GM23338 (cell line): Measurements from ENCODE around the gene FOXJ2. TPM values are rescaled to one million over a fixed set of nuclear protein-coding genes. Genes with fewer than 3 reads are reported as not detected.
"Not testable (repeated sequence)": the region's sequence is repeated elsewhere in the genome, so short reads cannot be mapped to it uniquely, and the experiment has no call there.

Experiments used
- ATAC-seq: fragments of 200-7000 bp; cut with Tn5 transposase; 3 replicates; pipeline ENCODE4 v1.9.1; 2020
- DNase-seq: peaks from one replicate; pipeline ENCODE4 v3.0.0-alpha.2; 2015; ENCODE audit warnings: low spot score
- H2AFZ ChIP-seq: fragments of 200-600 bp; sonication (generic); 2 replicates; pipeline ENCODE4 v1.8.0; 2016; ENCODE audit warnings: antibody characterized with exemption, mild to moderate bottlenecking, moderate library complexity
- H3F3A ChIP-seq: fragments of 200-600 bp; sonication (generic); replicated peaks from 2 replicates; pipeline ENCODE4 v1.8.0; 2017; ENCODE audit warnings: antibody characterized with exemption, mixed run types, low read depth
- H3K27ac ChIP-seq: fragments of 200-600 bp; sonication (generic); 2 replicates; pipeline ENCODE4 v1.6.1; 2016; ENCODE audit warnings: low read depth
- H3K27me3 ChIP-seq: fragments of 200-600 bp; sonication (generic); 2 replicates; pipeline ENCODE4 v1.8.0; 2016; ENCODE audit warnings: mild to moderate bottlenecking, mixed run types, moderate library complexity; ENCODE audit not compliant: insufficient read depth
- H3K36me3 ChIP-seq: fragments of 200-600 bp; sonication (generic); 2 replicates; pipeline ENCODE4 v1.8.0; 2016; ENCODE audit warnings: mild to moderate bottlenecking; ENCODE audit not compliant: insufficient read depth
- H3K4me1 ChIP-seq: fragments of 200-600 bp; sonication (generic); 2 replicates; pipeline ENCODE4 v1.8.0; 2016; ENCODE audit warnings: mild to moderate bottlenecking, moderate library complexity; ENCODE audit not compliant: insufficient read depth
- H3K4me2 ChIP-seq: fragments of 200-600 bp; sonication (generic); 2 replicates; pipeline ENCODE4 v1.7.1; 2017; ENCODE audit warnings: mixed run types
- H3K4me3 ChIP-seq: fragments of 200-600 bp; sonication (generic); 2 replicates; pipeline ENCODE4 v1.6.1; 2016; ENCODE audit warnings: mixed run types
- H3K79me2 ChIP-seq: fragments of 200-600 bp; sonication (generic); replicated peaks from 2 replicates; pipeline ENCODE4 v1.8.0; 2017; ENCODE audit warnings: mild to moderate bottlenecking; ENCODE audit not compliant: insufficient read depth
- H3K9me2 ChIP-seq: fragments of 200-600 bp; sonication (generic); 2 replicates; pipeline ENCODE4 v1.8.0; 2017; ENCODE audit not compliant: insufficient read depth
- H4K20me1 ChIP-seq: fragments of 200-600 bp; sonication (generic); replicated peaks from 2 replicates; pipeline ENCODE4 v1.8.0; 2017; ENCODE audit warnings: mild to moderate bottlenecking; ENCODE audit not compliant: insufficient read depth
- H3K27ac Mint-ChIP-seq: 2 replicates; pipeline ENCODE4 v1.8.0; 2020; ENCODE audit warnings: inconsistent platforms, mild to moderate bottlenecking, moderate library complexity, mixed read lengths
- H3K27me3 Mint-ChIP-seq: 3 replicates; pipeline ENCODE4 v1.8.0; 2022; ENCODE audit warnings: low read depth, mild to moderate bottlenecking, moderate library complexity, mixed read lengths, inconsistent platforms; ENCODE audit not compliant: insufficient read depth, poor library complexity
- H3K36me3 Mint-ChIP-seq: 3 replicates; pipeline ENCODE4 v1.8.0; 2021; ENCODE audit warnings: low read depth, mild to moderate bottlenecking, inconsistent platforms, moderate library complexity, mixed read lengths
- H3K4me1 Mint-ChIP-seq: 3 replicates; pipeline ENCODE4 v1.8.0; 2020; ENCODE audit warnings: mild to moderate bottlenecking, inconsistent platforms, mixed read lengths
- H3K4me3 Mint-ChIP-seq: 3 replicates; pipeline ENCODE4 v1.8.0; 2021; ENCODE audit warnings: moderate library complexity, mild to moderate bottlenecking, inconsistent platforms, mixed read lengths
- H3K9me3 Mint-ChIP-seq: 3 replicates; pipeline ENCODE4 v1.8.0; 2020; ENCODE audit warnings: moderate library complexity, mild to moderate bottlenecking, inconsistent platforms, mixed read lengths
- CREB1 ChIP-seq: fragments of 250-450 bp; sonication (Bioruptor Pico); IDR thresholded peaks from 2 replicates; pipeline ENCODE4 v1.5.0; 2020; ENCODE audit warnings: low read depth, mild to moderate bottlenecking, moderate library complexity
- EZH2 ChIP-seq: fragments of 200-600 bp; sonication (generic); IDR thresholded peaks from one replicate; pipeline ENCODE4 v1.8.0; 2017; ENCODE audit warnings: antibody characterized with exemption, mild to moderate bottlenecking, low read depth; ENCODE audit not compliant: unreplicated experiment
- JUNB ChIP-seq: IDR thresholded peaks from one replicate; pipeline ENCODE4 v1.6.1; 2016; ENCODE audit warnings: antibody characterized with exemption; ENCODE audit not compliant: unreplicated experiment
- NANOG ChIP-seq: IDR thresholded peaks from 2 replicates; pipeline ENCODE4 v1.6.1; 2016; ENCODE audit warnings: antibody characterized with exemption, borderline replicate concordance
- POLR2AphosphoS5 ChIP-seq: IDR thresholded peaks from 2 replicates; pipeline ENCODE4 v1.6.1; 2016; ENCODE audit warnings: antibody characterized with exemption, low read depth
- STAT1 ChIP-seq: IDR thresholded peaks from one replicate; pipeline ENCODE4 v1.6.1; 2016; ENCODE audit warnings: antibody characterized with exemption; ENCODE audit not compliant: unreplicated experiment
- ZNF114 ChIP-seq: fragments of 250-450 bp; sonication (Bioruptor Pico); IDR thresholded peaks from 2 replicates; pipeline ENCODE4 v1.5.0; 2020; ENCODE audit warnings: mild to moderate bottlenecking, moderate library complexity
- polyA plus RNA-seq: library from polyadenylated mRNA; unstranded; fragments of >200 nt; fragmentation: Nextera tagmentation; extraction: Ambion mirVana; gene quantifications from 2 replicates; pipeline ENCODE4 v1.2.1, GENCODE V29; 2016
- total RNA-seq: library from RNA; depleted of rRNA; stranded (reverse); fragments of >200 nt; shearing (Covaris generic); gene quantifications from 2 replicates; pipeline ENCODE4 v1.2.3, GENCODE V29; 2014
- TF ChIP-seq, protein P1 (sequence below): fragments of 250-450 bp; sonication (Bioruptor Pico); IDR thresholded peaks from 2 replicates; pipeline ENCODE4 v1.5.0; 2020; ENCODE audit warnings: mild to moderate bottlenecking, moderate library complexity
- TF ChIP-seq, protein P2 (sequence below): IDR thresholded peaks from one replicate; pipeline ENCODE4 v1.6.1; 2018; ENCODE audit warnings: antibody characterized with exemption; ENCODE audit not compliant: unreplicated experiment

FOXJ2 gene
- total and polyA plus RNA-seq, 2 experiments from 2014 or later = 4.9 to 10.4 TPM

DNA sequence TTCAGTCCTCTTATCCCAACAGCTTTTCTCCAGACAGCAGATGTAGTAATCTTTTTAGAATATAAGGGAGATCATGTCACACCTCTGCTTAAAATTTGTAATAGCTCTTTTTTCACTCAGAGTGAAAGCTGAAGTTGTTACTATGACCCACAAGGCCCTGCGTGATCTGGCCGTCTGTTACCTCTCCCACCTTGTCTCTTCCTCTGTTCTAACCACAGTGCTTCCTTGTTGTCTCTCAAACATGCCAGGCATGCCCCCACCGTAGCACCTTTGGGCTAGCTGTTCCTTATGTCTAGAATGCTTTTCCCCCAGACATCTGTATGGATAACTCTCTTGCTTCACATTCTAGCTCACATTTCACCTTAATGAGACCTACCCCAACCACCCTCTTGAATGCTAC is 56.1 kb downstream of the FOXJ2 start:
- Histone ChIP-seq H3K4me3 (no peak overlapping the region), H2AFZ (no peak overlapping the region), H3F3A (no peaks in the 10 kb centered on the region), H3K79me2 (peaks cover 29% of the 10 kb centered on the region), H3K36me3 (peaks cover 18% of the 10 kb centered on the region; the same call in 1 of the 2 replicates), H3K4me2 (no peak overlapping the region), H3K4me1 (no peaks in the 10 kb centered on the region), H3K27ac (no peak overlapping the region), H4K20me1 (no peaks in the 10 kb centered on the region; the same call in 1 of the 2 replicates), H3K9me2 (no peaks in the 10 kb centered on the region), H3K27me3 (no peaks in the 10 kb centered on the region)
- no peak for TF ChIP-seq POLR2AphosphoS5
- TF ChIP-seq STAT1 = no peak
- TF ChIP-seq, protein P1, sequence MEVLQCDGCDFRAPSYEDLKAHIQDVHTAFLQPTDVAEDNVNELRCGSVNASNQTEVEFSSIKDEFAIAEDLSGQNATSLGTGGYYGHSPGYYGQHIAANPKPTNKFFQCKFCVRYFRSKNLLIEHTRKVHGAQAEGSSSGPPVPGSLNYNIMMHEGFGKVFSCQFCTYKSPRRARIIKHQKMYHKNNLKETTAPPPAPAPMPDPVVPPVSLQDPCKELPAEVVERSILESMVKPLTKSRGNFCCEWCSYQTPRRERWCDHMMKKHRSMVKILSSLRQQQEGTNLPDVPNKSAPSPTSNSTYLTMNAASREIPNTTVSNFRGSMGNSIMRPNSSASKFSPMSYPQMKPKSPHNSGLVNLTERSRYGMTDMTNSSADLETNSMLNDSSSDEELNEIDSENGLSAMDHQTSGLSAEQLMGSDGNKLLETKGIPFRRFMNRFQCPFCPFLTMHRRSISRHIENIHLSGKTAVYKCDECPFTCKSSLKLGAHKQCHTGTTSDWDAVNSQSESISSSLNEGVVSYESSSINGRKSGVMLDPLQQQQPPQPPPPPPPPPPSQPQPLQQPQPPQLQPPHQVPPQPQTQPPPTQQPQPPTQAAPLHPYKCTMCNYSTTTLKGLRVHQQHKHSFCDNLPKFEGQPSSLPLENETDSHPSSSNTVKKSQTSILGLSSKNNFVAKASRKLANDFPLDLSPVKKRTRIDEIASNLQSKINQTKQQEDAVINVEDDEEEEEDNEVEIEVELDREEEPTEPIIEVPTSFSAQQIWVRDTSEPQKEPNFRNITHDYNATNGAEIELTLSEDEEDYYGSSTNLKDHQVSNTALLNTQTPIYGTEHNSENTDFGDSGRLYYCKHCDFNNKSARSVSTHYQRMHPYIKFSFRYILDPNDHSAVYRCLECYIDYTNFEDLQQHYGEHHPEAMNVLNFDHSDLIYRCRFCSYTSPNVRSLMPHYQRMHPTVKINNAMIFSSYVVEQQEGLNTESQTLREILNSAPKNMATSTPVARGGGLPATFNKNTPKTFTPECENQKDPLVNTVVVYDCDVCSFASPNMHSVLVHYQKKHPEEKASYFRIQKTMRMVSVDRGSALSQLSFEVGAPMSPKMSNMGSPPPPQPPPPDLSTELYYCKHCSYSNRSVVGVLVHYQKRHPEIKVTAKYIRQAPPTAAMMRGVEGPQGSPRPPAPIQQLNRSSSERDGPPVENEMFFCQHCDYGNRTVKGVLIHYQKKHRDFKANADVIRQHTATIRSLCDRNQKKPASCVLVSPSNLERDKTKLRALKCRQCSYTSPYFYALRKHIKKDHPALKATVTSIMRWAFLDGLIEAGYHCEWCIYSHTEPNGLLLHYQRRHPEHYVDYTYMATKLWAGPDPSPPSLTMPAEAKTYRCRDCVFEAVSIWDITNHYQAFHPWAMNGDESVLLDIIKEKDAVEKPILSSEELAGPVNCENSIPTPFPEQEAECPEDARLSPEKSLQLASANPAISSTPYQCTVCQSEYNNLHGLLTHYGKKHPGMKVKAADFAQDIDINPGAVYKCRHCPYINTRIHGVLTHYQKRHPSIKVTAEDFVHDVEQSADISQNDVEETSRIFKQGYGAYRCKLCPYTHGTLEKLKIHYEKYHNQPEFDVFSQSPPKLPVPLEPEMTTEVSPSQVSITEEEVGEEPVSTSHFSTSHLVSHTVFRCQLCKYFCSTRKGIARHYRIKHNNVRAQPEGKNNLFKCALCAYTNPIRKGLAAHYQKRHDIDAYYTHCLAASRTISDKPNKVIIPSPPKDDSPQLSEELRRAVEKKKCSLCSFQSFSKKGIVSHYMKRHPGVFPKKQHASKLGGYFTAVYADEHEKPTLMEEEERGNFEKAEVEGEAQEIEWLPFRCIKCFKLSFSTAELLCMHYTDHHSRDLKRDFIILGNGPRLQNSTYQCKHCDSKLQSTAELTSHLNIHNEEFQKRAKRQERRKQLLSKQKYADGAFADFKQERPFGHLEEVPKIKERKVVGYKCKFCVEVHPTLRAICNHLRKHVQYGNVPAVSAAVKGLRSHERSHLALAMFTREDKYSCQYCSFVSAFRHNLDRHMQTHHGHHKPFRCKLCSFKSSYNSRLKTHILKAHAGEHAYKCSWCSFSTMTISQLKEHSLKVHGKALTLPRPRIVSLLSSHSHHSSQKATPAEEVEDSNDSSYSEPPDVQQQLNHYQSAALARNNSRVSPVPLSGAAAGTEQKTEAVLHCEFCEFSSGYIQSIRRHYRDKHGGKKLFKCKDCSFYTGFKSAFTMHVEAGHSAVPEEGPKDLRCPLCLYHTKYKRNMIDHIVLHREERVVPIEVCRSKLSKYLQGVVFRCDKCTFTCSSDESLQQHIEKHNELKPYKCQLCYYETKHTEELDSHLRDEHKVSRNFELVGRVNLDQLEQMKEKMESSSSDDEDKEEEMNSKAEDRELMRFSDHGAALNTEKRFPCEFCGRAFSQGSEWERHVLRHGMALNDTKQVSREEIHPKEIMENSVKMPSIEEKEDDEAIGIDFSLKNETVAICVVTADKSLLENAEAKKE = no peak
- TF ChIP-seq CREB1 (CRISPR knock-in tag) = no peak
- TF ChIP-seq EZH2 = no peak
- TF ChIP-seq, protein P2, sequence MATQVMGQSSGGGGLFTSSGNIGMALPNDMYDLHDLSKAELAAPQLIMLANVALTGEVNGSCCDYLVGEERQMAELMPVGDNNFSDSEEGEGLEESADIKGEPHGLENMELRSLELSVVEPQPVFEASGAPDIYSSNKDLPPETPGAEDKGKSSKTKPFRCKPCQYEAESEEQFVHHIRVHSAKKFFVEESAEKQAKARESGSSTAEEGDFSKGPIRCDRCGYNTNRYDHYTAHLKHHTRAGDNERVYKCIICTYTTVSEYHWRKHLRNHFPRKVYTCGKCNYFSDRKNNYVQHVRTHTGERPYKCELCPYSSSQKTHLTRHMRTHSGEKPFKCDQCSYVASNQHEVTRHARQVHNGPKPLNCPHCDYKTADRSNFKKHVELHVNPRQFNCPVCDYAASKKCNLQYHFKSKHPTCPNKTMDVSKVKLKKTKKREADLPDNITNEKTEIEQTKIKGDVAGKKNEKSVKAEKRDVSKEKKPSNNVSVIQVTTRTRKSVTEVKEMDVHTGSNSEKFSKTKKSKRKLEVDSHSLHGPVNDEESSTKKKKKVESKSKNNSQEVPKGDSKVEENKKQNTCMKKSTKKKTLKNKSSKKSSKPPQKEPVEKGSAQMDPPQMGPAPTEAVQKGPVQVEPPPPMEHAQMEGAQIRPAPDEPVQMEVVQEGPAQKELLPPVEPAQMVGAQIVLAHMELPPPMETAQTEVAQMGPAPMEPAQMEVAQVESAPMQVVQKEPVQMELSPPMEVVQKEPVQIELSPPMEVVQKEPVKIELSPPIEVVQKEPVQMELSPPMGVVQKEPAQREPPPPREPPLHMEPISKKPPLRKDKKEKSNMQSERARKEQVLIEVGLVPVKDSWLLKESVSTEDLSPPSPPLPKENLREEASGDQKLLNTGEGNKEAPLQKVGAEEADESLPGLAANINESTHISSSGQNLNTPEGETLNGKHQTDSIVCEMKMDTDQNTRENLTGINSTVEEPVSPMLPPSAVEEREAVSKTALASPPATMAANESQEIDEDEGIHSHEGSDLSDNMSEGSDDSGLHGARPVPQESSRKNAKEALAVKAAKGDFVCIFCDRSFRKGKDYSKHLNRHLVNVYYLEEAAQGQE = no peak
- no peak for TF ChIP-seq JUNB
- TF ChIP-seq ZNF114 (CRISPR knock-in tag) = no peak
- TF ChIP-seq NANOG = no peak
- peaks cover 4% of the 10 kb centered on the region for H3K27me3 Mint-ChIP-seq
- no peaks in the 10 kb centered on the region for H3K4me1 Mint-ChIP-seq
- ATAC-seq = no peak
- no peak overlapping the region for H3K4me3 Mint-ChIP-seq
- H3K27ac Mint-ChIP-seq = no peak overlapping the region
- DNase-seq = no peak
- H3K36me3 Mint-ChIP-seq = peaks cover 28% of the 10 kb centered on the region
- no peaks in the 10 kb centered on the region for H3K9me3 Mint-ChIP-seq

DNA sequence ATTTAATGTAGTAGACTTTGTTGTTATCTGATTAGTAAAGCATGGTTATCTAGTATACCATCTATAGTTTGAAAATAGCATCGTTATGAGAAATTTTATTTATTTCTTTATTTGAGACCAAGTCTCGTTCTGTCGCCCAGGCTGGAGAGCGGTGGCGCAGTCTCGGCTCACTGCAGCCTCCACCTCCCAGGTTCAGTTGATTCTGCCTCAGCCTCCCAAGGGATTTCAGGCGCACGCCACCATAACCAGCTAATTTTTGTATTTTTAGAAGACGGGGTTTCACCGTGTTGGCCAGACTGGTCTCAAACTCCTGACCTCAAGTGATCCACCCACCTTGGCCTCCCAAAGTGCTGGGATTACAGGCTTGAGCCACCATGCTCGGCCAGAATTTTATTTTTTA is 56.8 kb downstream of the FOXJ2 start:
- not testable (repeated sequence) for H3K4me3 ChIP-seq, H3K27ac Mint-ChIP-seq, H3K4me1 ChIP-seq, H3K27me3 ChIP-seq, H3K27me3 Mint-ChIP-seq, H3K4me2 ChIP-seq, H3K9me3 Mint-ChIP-seq, DNase-seq, H3K4me1 Mint-ChIP-seq, H3F3A ChIP-seq, ATAC-seq, H3K4me3 Mint-ChIP-seq, H3K9me2 ChIP-seq, H4K20me1 ChIP-seq, H3K27ac ChIP-seq, H2AFZ ChIP-seq
- Histone ChIP-seq H3K79me2 (peaks cover 22% of the 10 kb centered on the region), H3K36me3 (peaks cover 18% of the 10 kb centered on the region; the same call in 1 of the 2 replicates)
- H3K36me3 Mint-ChIP-seq = peaks cover 32% of the 10 kb centered on the region
